ENCODE measurements around the gene PLXNA2.

PLXNA2 gene

GRCh38 chr1:208239473-208240381 is 4.5 kb downstream of the PLXNA2 start:
- Histone ChIP-seq H3K36me3 (ENCODE audit: insufficient read depth, low read length) (peaks cover 64% of the 10 kb centered on the region), H3K4me3 (ENCODE audit: low read length) (peak overlapping the region; percentile 94), H3K4me2 (ENCODE audit: low read length) (peak overlapping the region; percentile 98), H3K9me3 (replicated peaks; ENCODE audit: low read length) (no peaks in the 10 kb centered on the region), H3K27me3 (ENCODE audit: control insufficient read depth, insufficient read depth, low read length) (no peaks in the 10 kb centered on the region), H3K9ac (ENCODE audit: low read depth, low read length) (peak overlapping the region; percentile 94), H3K4me1 (ENCODE audit: control insufficient read depth, insufficient read depth, low read length) (peaks cover 74% of the 10 kb centered on the region)

GRCh38 chr1:208238710-208239472 is 5.3 kb downstream of the PLXNA2 start:
- H3K4me2 ChIP-seq (ENCODE audit: low read length), result peak overlapping the region; percentile 98
- H3K9me3 ChIP-seq (replicated peaks; ENCODE audit: low read length), result no peaks in the 10 kb centered on the region
- peaks cover 70% of the 10 kb centered on the region for H3K36me3 ChIP-seq (ENCODE audit: insufficient read depth, low read length)
- H3K4me3 ChIP-seq (ENCODE audit: low read length), result peak overlapping the region; percentile 94
- no peaks in the 10 kb centered on the region for H3K27me3 ChIP-seq (ENCODE audit: control insufficient read depth, insufficient read depth, low read length)
- H3K9ac ChIP-seq (ENCODE audit: low read depth, low read length), result peak overlapping the region; percentile 94
- peaks cover 79% of the 10 kb centered on the region for H3K4me1 ChIP-seq (ENCODE audit: control insufficient read depth, insufficient read depth, low read length)

GRCh38 chr1:208237241-208237640 is 6.9 kb downstream of the PLXNA2 start:
- Histone ChIP-seq H3K4me3 (ENCODE audit: low read length) (no peak overlapping the region), H3K36me3 (ENCODE audit: insufficient read depth, low read length) (peaks cover 62% of the 10 kb centered on the region), H3K4me1 (ENCODE audit: control insufficient read depth, insufficient read depth, low read length) (peaks cover 96% of the 10 kb centered on the region), H3K9ac (ENCODE audit: low read depth, low read length) (peak overlapping the region; percentile 94), H3K9me3 (replicated peaks; ENCODE audit: low read length) (no peaks in the 10 kb centered on the region), H3K4me2 (ENCODE audit: low read length) (peak overlapping the region; percentile 98), H3K27me3 (ENCODE audit: control insufficient read depth, insufficient read depth, low read length) (no peaks in the 10 kb centered on the region)

- Histone ChIP-seq H3K27me3 (ENCODE audit: control insufficient read depth, insufficient read depth, low read length) (no peaks in the 10 kb centered on the region), H3K4me1 (ENCODE audit: control insufficient read depth, insufficient read depth, low read length) (peaks cover 99% of the 10 kb centered on the region), H3K4me3 (ENCODE audit: low read length) (peak overlapping the region; percentile 50), H3K9ac (ENCODE audit: low read depth, low read length) (peak overlapping the region; percentile 94), H3K36me3 (ENCODE audit: insufficient read depth, low read length) (peaks cover 56% of the 10 kb centered on the region), H3K4me2 (ENCODE audit: low read length) (peak overlapping the region; percentile 98), H3K9me3 (replicated peaks; ENCODE audit: low read length) (no peaks in the 10 kb centered on the region)
These were observed 8.0 kb downstream of the PLXNA2 start for GRCh38 chr1:208235982-208236761.

- Histone ChIP-seq H3K27me3 (ENCODE audit: control insufficient read depth, insufficient read depth, low read length) (no peaks in the 10 kb centered on the region), H3K36me3 (ENCODE audit: insufficient read depth, low read length) (peaks cover 57% of the 10 kb centered on the region), H3K4me1 (ENCODE audit: control insufficient read depth, insufficient read depth, low read length) (peaks cover 98% of the 10 kb centered on the region), H3K9me3 (replicated peaks; ENCODE audit: low read length) (no peaks in the 10 kb centered on the region), H3K4me2 (ENCODE audit: low read length) (peak overlapping the region; percentile 98), H3K9ac (ENCODE audit: low read depth, low read length) (peak overlapping the region; percentile 94), H3K4me3 (ENCODE audit: low read length) (peak overlapping the region; percentile 50)
These were observed 8.7 kb downstream of the PLXNA2 start for GRCh38 chr1:208235356-208235981.

- Histone ChIP-seq H3K27me3 (ENCODE audit: control insufficient read depth, insufficient read depth, low read length) (no peaks in the 10 kb centered on the region), H3K4me2 (ENCODE audit: low read length) (peak overlapping the region; percentile 98), H3K9ac (ENCODE audit: low read depth, low read length) (peak overlapping the region; percentile 58), H3K4me1 (ENCODE audit: control insufficient read depth, insufficient read depth, low read length) (peaks cover 94% of the 10 kb centered on the region), H3K4me3 (ENCODE audit: low read length) (peak overlapping the region; percentile 2), H3K36me3 (ENCODE audit: insufficient read depth, low read length) (peaks cover 61% of the 10 kb centered on the region), H3K9me3 (replicated peaks; ENCODE audit: low read length) (no peaks in the 10 kb centered on the region)
These were observed 9.5 kb downstream of the PLXNA2 start for GRCh38 chr1:208234721-208235120.

- H3K4me2 ChIP-seq (ENCODE audit: low read length), result peak overlapping the region; percentile 98
These were observed 10.2 kb downstream of the PLXNA2 start for GRCh38 chr1:208233978-208234377.

GRCh38 chr1:208233546-208233945 is 10.6 kb downstream of the PLXNA2 start:
- Histone ChIP-seq H3K27me3 (ENCODE audit: control insufficient read depth, insufficient read depth, low read length) (no peaks in the 10 kb centered on the region), H3K4me1 (ENCODE audit: control insufficient read depth, insufficient read depth, low read length) (peaks cover 87% of the 10 kb centered on the region), H3K4me2 (ENCODE audit: low read length) (peak overlapping the region; percentile 52), H3K4me3 (ENCODE audit: low read length) (peak overlapping the region; percentile 13), H3K9me3 (replicated peaks; ENCODE audit: low read length) (no peaks in the 10 kb centered on the region), H3K36me3 (ENCODE audit: insufficient read depth, low read length) (peaks cover 70% of the 10 kb centered on the region), H3K9ac (ENCODE audit: low read depth, low read length) (peak overlapping the region; percentile 58)

More at GRCh38 chr1:208233978-208234377, 10.2 kb downstream of the PLXNA2 start:
- Histone ChIP-seq H3K4me1 (ENCODE audit: control insufficient read depth, insufficient read depth, low read length) (peaks cover 87% of the 10 kb centered on the region), H3K9me3 (replicated peaks; ENCODE audit: low read length) (no peaks in the 10 kb centered on the region), H3K4me3 (ENCODE audit: low read length) (peak overlapping the region; percentile 13), H3K9ac (ENCODE audit: low read depth, low read length) (peak overlapping the region; percentile 58), H3K36me3 (ENCODE audit: insufficient read depth, low read length) (peaks cover 67% of the 10 kb centered on the region), H3K27me3 (ENCODE audit: control insufficient read depth, insufficient read depth, low read length) (no peaks in the 10 kb centered on the region)

- Histone ChIP-seq H3K4me2 (ENCODE audit: low read length) (peak overlapping the region; percentile 52), H3K36me3 (ENCODE audit: insufficient read depth, low read length) (peaks cover 66% of the 10 kb centered on the region), H3K9me3 (replicated peaks; ENCODE audit: low read length) (no peaks in the 10 kb centered on the region), H3K4me3 (ENCODE audit: low read length) (no peak overlapping the region), H3K4me1 (ENCODE audit: control insufficient read depth, insufficient read depth, low read length) (peaks cover 87% of the 10 kb centered on the region), H3K27me3 (ENCODE audit: control insufficient read depth, insufficient read depth, low read length) (no peaks in the 10 kb centered on the region), H3K9ac (ENCODE audit: low read depth, low read length) (peak overlapping the region; percentile 58)
These were observed 11.5 kb downstream of the PLXNA2 start for GRCh38 chr1:208232662-208233038.

GRCh38 chr1:208231881-208232661 is 12.1 kb downstream of the PLXNA2 start:
- Histone ChIP-seq H3K4me1 (ENCODE audit: control insufficient read depth, insufficient read depth, low read length) (peaks cover 87% of the 10 kb centered on the region), H3K4me2 (ENCODE audit: low read length) (peak overlapping the region; percentile 52), H3K9me3 (replicated peaks; ENCODE audit: low read length) (no peaks in the 10 kb centered on the region), H3K36me3 (ENCODE audit: insufficient read depth, low read length) (peaks cover 65% of the 10 kb centered on the region), H3K9ac (ENCODE audit: low read depth, low read length) (peak overlapping the region; percentile 58), H3K4me3 (ENCODE audit: low read length) (no peak overlapping the region), H3K27me3 (ENCODE audit: control insufficient read depth, insufficient read depth, low read length) (no peaks in the 10 kb centered on the region)
